Nephron (organoid): Measurements from ENCODE around the gene TDRD9.
A peak's percentile ranks its signal among the peaks of the same experiment; 100 is the strongest.

ENCODE experiments used
- H3K27ac Mint-ChIP-seq, 3 experiments: 2 replicates each; pipeline ENCODE4 v1.8.0; 2020; ENCODE audit warnings: mixed read lengths in 3 of 3, mild to moderate bottlenecking in 2 of 3, moderate library complexity in 1 of 3
- H3K27me3 Mint-ChIP-seq: 2 replicates; pipeline ENCODE4 v1.8.0; 2021; ENCODE audit warnings: low read depth, mild to moderate bottlenecking, moderate library complexity, mixed read lengths
- H3K36me3 Mint-ChIP-seq: 2 replicates; pipeline ENCODE4 v1.8.0; 2020; ENCODE audit warnings: low read depth, mixed read lengths
- H3K4me1 Mint-ChIP-seq: 2 replicates; pipeline ENCODE4 v1.8.0; 2020; ENCODE audit warnings: mixed read lengths
- H3K4me3 Mint-ChIP-seq, 3 experiments: 2 replicates each; pipeline ENCODE4 v1.8.0; 2020; ENCODE audit warnings: mild to moderate bottlenecking in 3 of 3, mixed read lengths in 3 of 3, moderate library complexity in 2 of 3
- H3K9me3 Mint-ChIP-seq: 2 replicates; pipeline ENCODE4 v1.8.0; 2020; ENCODE audit warnings: mixed read lengths
- TF ChIP-seq, protein P1 (sequence below), 3 experiments: fragments of 200-600 bp; sonication (generic); IDR thresholded peaks; one replicate each; pipeline ENCODE4 v1.5.0; 2021; ENCODE audit warnings: antibody characterized with exemption in 3 of 3; ENCODE audit not compliant: unreplicated experiment in 3 of 3

The TDRD9 gene

DNA sequence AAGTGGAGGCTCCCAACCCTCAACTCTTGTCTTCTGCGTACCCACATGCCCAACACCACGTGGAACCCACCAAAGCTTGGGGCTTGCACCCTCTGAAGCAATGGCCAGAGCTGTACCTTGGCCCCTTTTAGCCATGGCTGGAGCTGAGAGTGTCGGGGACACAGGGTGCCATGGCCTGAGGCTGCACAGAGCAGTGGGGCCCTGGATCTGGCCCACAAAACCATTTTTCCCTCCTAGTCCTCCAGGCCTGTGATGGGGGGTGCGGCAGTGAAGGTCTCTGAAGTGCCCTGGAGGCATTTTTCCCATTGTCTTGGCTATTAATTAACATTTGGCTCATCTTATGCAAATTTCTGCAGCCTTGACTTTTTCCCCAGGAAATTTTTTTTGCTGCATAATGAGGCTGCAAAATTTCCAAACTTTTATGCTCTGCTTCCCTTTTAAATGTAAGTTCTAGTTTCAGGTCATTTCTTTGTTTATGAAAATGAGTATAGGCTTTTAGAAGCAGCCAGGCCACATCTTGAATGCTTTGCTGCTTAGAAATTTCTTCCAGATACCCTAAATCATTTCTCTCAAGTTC lies 138.6 kb downstream of the TDRD9 start:
- Mint-ChIP-seq H3K27me3 (peaks cover 48% of the 10 kb centered on the region), H3K36me3 (no peaks in the 10 kb centered on the region), H3K27ac (no peak overlapping the region), H3K9me3 (peaks cover 15% of the 10 kb centered on the region), H3K4me3 (no peak overlapping the region), H3K4me1 (no peaks in the 10 kb centered on the region)
- TF ChIP-seq, protein P1, sequence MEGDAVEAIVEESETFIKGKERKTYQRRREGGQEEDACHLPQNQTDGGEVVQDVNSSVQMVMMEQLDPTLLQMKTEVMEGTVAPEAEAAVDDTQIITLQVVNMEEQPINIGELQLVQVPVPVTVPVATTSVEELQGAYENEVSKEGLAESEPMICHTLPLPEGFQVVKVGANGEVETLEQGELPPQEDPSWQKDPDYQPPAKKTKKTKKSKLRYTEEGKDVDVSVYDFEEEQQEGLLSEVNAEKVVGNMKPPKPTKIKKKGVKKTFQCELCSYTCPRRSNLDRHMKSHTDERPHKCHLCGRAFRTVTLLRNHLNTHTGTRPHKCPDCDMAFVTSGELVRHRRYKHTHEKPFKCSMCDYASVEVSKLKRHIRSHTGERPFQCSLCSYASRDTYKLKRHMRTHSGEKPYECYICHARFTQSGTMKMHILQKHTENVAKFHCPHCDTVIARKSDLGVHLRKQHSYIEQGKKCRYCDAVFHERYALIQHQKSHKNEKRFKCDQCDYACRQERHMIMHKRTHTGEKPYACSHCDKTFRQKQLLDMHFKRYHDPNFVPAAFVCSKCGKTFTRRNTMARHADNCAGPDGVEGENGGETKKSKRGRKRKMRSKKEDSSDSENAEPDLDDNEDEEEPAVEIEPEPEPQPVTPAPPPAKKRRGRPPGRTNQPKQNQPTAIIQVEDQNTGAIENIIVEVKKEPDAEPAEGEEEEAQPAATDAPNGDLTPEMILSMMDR (IDR thresholded peaks at IDR 0.05; ENCODE audit: unreplicated experiment in 3 of 3): no peak

GRCh38 chr14:104069541-104069940 lies 141.3 kb downstream of the TDRD9 start:
- peaks cover 20% of the 10 kb centered on the region for H3K9me3 Mint-ChIP-seq
- H3K4me1 Mint-ChIP-seq: no peaks in the 10 kb centered on the region
- no peak overlapping the region for H3K4me3 Mint-ChIP-seq
- TF ChIP-seq, protein P1 (IDR thresholded peaks at IDR 0.05; ENCODE audit: unreplicated experiment in 3 of 3): no peak
- no peaks in the 10 kb centered on the region for H3K36me3 Mint-ChIP-seq
- no peak overlapping the region for H3K27ac Mint-ChIP-seq
- H3K27me3 Mint-ChIP-seq: peaks cover 37% of the 10 kb centered on the region

DNA sequence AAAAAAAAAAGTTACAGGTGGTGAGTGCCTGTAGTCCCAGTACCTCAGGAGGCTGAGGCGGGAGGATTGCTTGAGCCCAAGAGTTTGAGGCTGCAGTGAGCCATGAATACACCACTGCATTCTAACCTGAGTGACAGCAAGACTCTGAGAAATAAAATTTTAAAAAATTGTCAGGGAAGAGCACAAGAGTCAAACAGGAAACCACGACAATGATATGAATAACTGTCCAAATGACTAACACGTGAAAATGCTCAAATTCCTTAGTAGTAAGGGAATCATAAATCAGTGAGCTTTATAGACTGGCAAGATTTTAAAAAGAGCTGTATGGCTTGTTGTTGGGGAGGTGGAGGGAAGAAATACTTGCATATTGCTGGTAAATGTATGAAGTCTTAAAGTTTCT lies 144.3 kb downstream of the TDRD9 start:
- Mint-ChIP-seq H3K27ac (no peak overlapping the region), H3K9me3 (peaks cover 8% of the 10 kb centered on the region), H3K27me3 (peaks cover 25% of the 10 kb centered on the region), H3K4me3 (no peak overlapping the region), H3K4me1 (no peaks in the 10 kb centered on the region), H3K36me3 (no peaks in the 10 kb centered on the region)
- TF ChIP-seq, protein P1 (IDR thresholded peaks at IDR 0.05; ENCODE audit: unreplicated experiment in 3 of 3): no peak

- Mint-ChIP-seq H3K4me3 (no peak overlapping the region), H3K9me3 (peaks cover 7% of the 10 kb centered on the region), H3K27me3 (peaks cover 22% of the 10 kb centered on the region), H3K36me3 (no peaks in the 10 kb centered on the region), H3K4me1 (no peaks in the 10 kb centered on the region), H3K27ac (no peak overlapping the region)
- TF ChIP-seq, protein P1 (IDR thresholded peaks at IDR 0.05; ENCODE audit: unreplicated experiment in 3 of 3): no peak
Measured at GRCh38 chr14:104073764-104074163, 145.5 kb downstream of the TDRD9 start.

DNA sequence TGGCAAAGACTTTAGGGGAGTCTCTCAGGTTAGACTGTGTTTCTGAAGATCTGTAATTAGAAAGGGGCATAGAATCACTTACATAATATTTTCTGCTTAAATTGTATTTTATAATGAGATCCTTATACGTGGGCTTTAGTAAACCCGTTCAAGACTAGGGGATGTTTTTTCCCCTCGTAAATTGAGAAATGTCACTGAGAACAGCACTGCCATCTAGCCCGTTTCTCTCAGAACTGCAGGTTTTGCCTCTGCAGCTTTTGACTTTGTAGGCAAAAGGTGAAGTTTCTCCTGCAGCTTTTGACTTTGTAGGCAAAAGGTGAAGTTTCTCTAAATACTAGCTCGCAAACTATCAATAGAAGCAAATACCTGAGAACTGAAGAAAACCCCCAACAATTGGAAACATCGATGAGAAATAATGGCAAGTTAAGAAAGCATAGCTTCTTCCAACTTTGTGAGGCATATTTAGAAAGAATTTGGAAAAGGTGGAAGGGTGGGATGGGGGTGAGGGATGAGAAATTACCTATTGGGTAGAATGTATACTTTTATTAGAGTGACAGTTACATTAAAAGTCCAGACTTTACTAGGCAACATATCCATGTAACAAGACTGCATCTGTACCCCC lies 147.4 kb downstream of the TDRD9 start:
- no peaks in the 10 kb centered on the region for H3K4me1 Mint-ChIP-seq
- H3K9me3 Mint-ChIP-seq: peaks cover 7% of the 10 kb centered on the region
- H3K4me3 Mint-ChIP-seq: no peak overlapping the region
- no peak overlapping the region for H3K27ac Mint-ChIP-seq
- TF ChIP-seq, protein P1 (IDR thresholded peaks at IDR 0.05; ENCODE audit: unreplicated experiment in 3 of 3): peak; percentile 57 to 64 (median 62)
- H3K36me3 Mint-ChIP-seq: no peaks in the 10 kb centered on the region
- peaks cover 15% of the 10 kb centered on the region for H3K27me3 Mint-ChIP-seq

DNA sequence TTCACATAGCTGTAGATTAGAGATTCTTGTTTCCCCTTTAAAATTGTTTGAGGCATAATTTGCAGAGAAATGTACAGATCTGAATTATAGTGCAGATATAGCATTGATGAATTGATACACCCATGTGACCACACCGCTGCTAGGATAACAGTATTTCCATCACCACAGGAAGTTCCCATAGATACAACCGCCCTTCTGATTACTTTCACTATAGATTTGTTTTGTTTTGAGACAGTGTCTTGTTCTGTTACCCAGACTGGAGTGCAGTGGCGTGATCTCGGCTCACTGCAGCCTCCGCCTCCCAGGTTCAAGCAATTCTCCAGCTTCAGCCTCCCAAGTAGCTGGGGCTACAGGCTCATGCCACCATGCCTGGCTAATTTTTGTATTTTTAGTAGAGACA lies 148.5 kb downstream of the TDRD9 start:
- Mint-ChIP-seq H3K4me3 (no peak overlapping the region), H3K27ac (no peak overlapping the region), H3K4me1 (no peaks in the 10 kb centered on the region), H3K27me3 (peaks cover 15% of the 10 kb centered on the region), H3K9me3 (peaks cover 7% of the 10 kb centered on the region), H3K36me3 (no peaks in the 10 kb centered on the region)
- TF ChIP-seq, protein P1 (IDR thresholded peaks at IDR 0.05; ENCODE audit: unreplicated experiment in 3 of 3): no peak
